HG02678 (cell line): ENCODE results near the gene EPHA4.
A peak's percentile ranks its signal among the peaks of the same experiment; 100 is the strongest.

ENCODE experiments used
- ATAC-seq: cut with Tn5 transposase; IDR thresholded peaks from one replicate; pipeline ENCODE4 v1.9.1; 2021; ENCODE audit warnings: mild to moderate bottlenecking, moderate library complexity; ENCODE audit not compliant: unreplicated experiment

Gene EPHA4

GRCh38 chr2:221572219-221572820 lies at the start of gene EPHA4:
EPHA4 (minus strand) TSS chr2:221572304; CDS start chr2:221572248, 56 bp downstream.
- ATAC-seq: peak; percentile 88

GRCh38 chr2:221618007-221618406 lies 45.9 kb upstream of the EPHA4 start:
- no peak for ATAC-seq

- no peak for ATAC-seq
Observed at GRCh38 chr2:221616561-221616960, 44.5 kb upstream of the EPHA4 start.

- ATAC-seq: no peak
Observed at GRCh38 chr2:221614274-221614673, 42.2 kb upstream of the EPHA4 start.

- no peak for ATAC-seq
Observed at GRCh38 chr2:221612800-221613199, 40.7 kb upstream of the EPHA4 start.

- no peak for ATAC-seq
Observed at GRCh38 chr2:221612161-221612560, 40.1 kb upstream of the EPHA4 start.

GRCh38 chr2:221610675-221611074 lies 38.6 kb upstream of the EPHA4 start:
- no peak for ATAC-seq

- ATAC-seq: no peak
Observed at GRCh38 chr2:221610255-221610654, 38.2 kb upstream of the EPHA4 start.

GRCh38 chr2:221608442-221608841 lies 36.3 kb upstream of the EPHA4 start:
- ATAC-seq: no peak

GRCh38 chr2:221606424-221606823 lies 34.3 kb upstream of the EPHA4 start:
- no peak for ATAC-seq

- no peak for ATAC-seq
Observed at GRCh38 chr2:221605751-221606240, 33.7 kb upstream of the EPHA4 start.

- ATAC-seq: no peak
Observed at GRCh38 chr2:221602938-221603337, 30.8 kb upstream of the EPHA4 start.

- no peak for ATAC-seq
Observed at GRCh38 chr2:221601376-221601775, 29.3 kb upstream of the EPHA4 start.

- no peak for ATAC-seq
Observed at GRCh38 chr2:221600388-221600787, 28.3 kb upstream of the EPHA4 start.

GRCh38 chr2:221596192-221596591 lies 24.1 kb upstream of the EPHA4 start:
- ATAC-seq: no peak

- ATAC-seq: no peak
Observed at GRCh38 chr2:221590861-221591365, 18.8 kb upstream of the EPHA4 start.

GRCh38 chr2:221589696-221590095 lies 17.6 kb upstream of the EPHA4 start:
- ATAC-seq: no peak

- ATAC-seq: no peak
Observed at GRCh38 chr2:221588306-221588985, 16.3 kb upstream of the EPHA4 start.

- no peak for ATAC-seq
Observed at GRCh38 chr2:221581986-221582385, 9.9 kb upstream of the EPHA4 start.

GRCh38 chr2:221574231-221574570 lies 2.1 kb upstream of the EPHA4 start:
- ATAC-seq: no peak

GRCh38 chr2:221573430-221574230 lies 1.5 kb upstream of the EPHA4 start:
- ATAC-seq: peak; percentile 63
